UCSD-AML1 (cell line): ENCODE measurements around the gene LIPJ.

Experiments used
- DNase-seq: peaks from one replicate; lab custom pipeline; 2025; ENCODE audit not compliant: unreplicated experiment; lab: John Stamatoyannopoulos, UW

The LIPJ gene, protein sequence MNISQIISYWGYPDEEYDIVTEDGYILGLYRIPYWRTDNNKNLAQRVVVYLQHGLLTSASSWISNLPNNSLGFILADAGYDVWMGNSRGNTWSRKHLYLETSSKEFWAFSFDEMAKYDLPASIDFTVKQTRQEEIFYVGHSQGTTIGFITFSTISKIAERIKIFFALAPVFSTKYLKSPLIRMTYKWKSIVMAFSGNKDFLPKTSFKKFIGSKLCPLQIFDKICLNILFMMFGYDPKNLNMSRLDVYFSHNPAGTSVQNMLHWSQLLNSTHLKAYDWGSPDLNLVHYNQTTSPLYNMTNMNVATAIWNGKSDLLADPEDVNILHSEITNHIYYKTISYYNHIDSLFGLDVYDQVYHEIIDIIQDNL

DNA sequence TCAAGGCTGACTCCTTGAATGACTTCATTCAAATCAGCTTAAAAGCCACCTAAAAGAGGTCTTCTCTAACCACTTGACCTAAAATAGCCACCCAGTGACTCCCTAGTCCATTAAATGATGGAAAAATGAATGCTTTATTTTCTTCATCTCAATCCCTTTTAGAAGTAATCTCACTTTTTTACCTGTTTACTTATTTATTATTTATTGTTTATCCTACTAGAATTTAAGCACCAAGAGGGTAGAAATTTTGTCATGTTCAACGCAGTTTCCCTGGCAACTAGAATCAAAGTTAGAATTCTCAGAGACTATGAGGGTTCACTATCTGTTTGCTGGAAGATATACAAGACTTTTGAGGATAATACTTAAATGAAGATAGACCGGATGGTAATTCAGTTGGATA, at the start of gene LIPJ:
LIPJ (plus strand) TSS at position 301 of the 400 bp plus-strand sequence. CDS start 3,926 bp downstream, outside the sequence.
- no peak for DNase-seq

DNA sequence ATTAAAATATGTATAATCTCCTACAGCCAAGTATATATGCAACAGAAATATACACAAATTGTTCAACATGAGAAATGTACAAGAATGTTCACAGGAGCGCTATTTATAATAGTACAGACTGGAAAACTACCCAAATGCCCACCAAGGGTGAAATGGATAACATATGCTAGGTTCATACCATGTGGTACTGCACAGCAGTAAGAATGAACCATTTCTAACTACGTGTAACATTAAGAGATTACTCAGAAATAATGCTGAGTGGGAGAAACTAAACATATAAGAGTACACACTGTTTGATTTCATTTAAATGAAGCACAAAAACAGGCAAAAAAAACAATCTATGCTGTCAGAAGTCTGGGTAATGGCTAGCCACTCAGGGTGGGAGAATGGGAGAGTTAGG, 49.2 kb upstream of the LIPJ start:
- no peak for DNase-seq

DNA sequence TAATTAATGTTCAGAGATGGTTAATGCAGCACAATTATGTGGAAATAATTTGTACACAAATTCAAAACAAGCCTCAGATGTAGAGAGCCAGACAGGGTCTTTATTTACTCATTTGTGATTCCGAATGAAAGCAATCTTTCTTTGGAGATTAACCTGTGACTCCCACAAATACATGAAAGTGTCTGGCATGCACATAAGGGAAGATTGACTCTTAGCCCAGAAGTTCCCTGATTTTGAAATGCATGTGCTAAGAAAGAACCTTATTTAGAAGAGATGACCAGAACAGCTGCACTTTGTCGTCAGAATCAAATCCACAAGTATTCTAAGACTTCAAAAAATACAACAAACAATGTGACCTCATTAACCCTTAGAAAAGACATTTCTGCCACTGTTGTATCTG, 48.5 kb upstream of the LIPJ start:
- DNase-seq, result no peak

DNA sequence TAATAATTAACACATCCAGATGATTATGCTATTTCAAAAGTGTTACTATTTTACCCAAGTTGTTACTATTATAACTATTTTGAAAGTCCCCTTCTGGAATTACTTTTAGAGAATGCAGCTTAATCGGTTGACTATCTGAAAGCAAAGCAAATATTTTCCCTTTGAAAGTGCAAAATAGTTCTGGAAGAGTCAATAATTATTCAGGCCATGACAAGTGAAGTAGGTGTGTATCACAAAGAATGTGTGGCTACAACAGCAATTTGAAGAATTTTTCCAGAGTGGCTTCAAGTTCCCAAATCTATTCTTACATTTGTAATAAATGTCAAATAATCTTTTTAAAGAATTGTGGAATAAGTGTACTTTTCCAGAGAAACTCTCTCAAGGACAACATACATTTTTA, 46.2 kb upstream of the LIPJ start:
- no peak for DNase-seq

DNA sequence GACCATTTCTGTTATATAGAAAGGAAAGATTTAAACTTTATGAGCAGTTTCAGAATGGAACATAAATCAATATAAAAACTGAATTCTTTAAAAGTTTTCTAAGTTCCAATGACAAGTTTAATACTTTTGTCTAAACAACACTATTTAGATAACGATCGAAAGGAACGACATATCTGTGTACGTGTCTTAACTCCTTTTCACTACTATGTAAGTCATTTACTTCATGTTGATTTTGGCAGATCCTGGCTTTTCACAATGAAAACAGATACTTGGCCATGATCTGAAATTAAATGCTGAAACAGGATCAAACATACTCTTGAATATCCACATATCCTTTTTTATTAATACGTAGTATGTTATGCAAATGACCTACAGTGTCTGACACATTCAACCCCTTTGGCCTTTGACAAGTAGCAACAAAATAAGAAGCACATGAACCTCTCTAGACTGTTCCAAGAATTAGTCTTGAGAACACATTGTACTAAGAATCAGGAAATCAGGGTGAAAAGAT, 45.4 kb upstream of the LIPJ start:
- no peak for DNase-seq

DNA sequence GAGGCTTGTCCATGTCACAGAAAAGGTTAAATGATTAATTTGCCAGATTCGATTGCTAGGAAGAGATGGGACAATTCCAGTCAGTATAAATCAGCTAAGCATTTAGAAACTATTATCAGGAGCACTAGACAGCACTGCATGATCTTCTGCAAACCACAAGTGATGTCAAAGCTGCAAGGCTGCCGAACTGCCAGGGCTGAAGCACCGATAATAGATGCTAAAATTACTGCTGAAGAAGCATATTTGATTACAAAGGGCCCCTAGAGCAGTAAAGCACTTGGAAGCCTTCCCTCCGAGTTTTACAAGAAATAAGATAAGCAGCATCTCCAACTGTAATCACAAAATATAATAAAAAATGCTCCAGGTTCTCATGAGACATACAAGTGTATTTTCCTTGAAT, 44.0 kb upstream of the LIPJ start:
- no peak for DNase-seq

DNA sequence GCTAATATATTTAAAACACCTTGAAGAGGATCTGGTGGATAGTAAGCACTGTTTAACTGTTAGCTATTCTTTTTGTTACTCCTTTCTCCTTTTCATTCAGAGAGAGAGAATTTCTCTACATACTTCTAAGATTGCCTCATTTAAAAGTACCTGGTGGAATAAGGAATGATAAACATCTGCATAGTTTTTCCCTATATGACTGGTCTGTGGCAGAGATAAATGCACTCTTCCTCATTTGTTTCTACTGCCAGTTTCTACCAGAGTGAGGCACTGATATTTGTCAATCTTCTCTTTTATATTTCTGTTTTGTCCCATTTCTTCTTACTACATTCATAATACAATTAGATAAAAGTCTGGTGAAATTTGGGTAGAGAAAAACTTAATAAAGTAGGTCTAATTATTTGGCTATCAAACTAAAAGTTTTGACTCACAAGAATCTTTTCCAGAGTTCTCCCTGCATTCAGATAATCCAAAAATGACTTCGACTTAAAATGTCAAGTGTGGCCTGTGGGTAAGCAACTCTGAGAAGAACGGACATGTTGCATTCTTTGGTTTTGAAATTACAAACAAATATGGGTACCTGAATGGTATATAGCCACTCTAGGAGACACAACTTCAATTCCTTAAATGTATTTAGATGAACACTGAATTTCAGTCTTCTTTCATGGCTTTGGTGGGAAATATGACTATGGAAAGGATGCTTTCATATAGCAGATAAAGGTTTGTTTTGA, 42.3 kb upstream of the LIPJ start:
- no peak for DNase-seq

DNA sequence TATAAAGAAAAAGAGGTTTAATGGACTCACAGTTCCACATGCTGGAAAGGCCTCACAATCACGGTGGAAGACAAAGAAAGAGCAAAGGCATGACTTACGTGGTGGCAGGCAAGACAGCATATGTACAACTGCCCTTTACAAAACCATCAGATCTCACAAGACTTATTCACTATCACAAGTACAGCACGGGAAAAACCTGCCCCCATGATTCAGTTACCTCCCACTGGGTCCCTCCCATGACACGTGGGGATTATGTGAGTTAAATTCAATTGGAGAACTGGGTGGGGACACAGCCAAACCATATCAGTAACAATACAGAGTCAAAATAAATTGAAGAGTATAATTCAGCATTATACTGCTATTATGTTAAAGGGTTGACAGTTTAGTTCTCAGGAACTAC, 41.2 kb upstream of the LIPJ start:
- no peak for DNase-seq

DNA sequence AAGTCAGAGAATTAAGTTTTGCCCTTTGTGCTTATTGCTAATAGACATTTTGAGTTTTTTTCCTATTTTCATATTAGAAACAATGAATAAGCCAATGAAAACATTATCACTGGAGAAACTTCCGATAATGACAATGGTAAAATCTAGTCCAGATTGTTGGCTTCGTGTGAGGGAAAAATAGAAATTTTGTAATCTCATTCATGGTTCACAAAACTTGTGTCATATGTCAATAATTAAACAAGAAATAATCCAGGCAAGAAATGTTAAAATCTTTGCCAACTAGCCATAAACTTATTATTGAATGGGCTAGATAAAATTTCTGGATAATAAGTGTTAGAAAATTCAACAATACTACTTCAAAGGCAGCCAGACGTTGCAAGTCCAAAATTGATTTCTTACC, 40.1 kb upstream of the LIPJ start:
- DNase-seq, result no peak

DNA sequence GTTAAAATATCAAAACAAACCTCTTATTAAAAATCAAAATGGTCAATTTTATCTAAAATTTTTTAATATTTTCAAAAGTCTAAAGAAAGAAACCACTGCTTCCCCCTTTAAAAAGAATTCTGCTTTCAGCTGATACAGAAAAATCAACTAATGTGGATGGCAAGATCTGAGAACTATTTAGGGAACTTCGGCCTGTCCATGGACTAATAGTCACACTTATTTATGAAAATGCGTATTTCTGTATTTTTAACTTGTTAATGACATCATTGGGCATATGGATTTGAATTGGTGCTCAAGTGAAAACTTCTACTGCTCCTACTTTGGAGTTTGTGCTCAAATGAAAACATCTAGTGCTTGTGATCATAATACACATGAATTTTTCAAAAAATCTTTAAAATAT, 35.3 kb upstream of the LIPJ start:
- no peak for DNase-seq

DNA sequence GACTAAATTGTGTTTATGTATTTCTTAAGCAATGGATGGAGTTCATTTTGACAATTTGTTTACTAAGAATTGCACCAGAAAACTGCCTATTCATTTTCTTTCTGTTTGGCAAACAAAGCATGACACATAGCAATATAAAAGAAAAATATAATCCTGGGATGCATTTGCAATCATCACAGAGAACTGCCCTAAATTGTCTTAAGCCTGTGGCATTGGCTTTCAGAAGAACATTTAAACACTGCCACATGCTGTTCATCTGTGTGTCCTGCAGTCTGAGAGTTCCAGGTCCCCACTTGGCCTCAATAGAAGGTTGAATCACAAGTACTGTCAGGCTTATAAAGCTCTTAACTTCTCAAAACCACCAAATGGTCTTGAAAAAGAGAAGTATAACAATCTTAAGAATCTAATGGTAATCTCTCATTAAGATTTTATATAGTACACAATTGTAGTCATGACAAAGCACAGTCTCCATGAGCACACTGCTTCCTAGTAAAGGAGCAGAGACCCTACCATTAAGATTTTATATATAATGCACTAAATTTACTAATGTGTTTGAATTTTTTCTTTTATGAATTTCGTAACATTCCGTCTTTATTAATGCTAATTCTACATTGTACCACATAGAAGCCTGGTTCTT, 33.3 kb upstream of the LIPJ start:
- peak; percentile 10 for DNase-seq

DNA sequence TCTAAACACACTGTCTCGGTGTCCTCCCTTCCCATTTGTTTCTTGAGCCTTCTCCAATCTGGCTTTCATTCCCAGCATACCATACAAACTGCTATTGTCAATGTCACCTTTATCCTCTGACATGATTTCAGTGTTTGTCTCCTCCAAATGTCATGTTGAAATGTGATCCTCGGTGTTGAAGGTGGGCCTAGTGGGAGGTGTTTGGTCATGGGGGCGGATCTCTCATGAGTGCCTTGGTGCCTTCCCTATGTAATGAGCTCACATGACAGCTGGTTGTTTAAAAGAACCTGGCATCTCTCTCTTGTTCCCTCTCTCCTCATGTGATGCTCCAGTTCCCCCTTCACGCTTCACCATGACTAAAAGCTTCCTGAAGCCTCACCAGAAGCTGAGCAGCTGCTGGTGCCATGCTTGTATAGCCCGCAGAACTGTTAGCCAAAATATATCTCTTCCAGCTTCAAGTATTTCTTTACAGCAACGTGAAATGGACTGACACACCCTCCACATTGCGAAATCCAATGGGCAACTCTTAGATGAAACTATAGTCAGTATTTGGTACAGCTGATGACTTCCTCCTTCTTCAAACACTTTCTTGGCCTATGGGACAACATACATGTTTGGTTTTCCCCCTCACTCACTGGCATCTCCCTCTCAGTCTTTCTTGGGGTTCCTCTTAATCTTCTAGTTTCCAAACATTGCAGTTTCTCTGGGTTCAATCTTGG, 31.2 kb upstream of the LIPJ start:
- no peak for DNase-seq

DNA sequence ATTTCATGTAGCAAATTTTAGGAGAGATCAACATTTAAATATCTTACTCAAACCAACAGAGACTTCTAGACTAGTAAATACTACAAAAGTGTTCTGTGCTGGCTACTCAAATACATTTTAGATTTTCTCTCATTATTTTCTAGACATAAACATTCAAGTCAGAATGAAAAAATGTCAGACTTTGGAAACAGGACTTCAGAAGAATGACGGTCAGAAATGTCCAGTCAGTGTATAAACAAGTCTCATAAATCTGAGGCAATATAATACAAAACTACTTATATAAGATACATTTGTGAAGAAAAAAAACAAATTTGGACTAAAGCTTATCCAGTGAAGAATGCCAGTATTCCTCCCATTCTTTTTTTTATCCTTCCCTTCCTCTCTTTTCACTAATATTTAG, 29.3 kb upstream of the LIPJ start:
- DNase-seq, result no peak

DNA sequence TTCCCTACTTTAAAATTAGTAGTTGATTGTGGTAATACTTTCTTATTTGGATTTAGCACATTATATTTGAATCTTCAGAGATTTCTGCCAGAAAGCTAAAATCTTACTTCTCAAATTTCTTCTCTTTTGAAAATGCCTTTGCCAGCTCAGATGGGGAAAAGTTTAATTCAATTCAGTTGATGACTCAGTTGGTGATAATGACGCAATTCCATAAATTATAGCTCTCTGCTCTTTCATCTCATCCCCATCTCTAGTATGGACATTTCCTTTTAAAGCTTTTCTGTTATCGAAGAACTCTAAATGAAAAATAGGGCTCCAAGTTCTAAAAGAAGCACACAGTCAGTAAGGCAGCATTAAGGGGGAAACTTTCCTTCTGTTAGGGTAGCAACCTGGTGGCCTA, 28.9 kb upstream of the LIPJ start:
- no peak for DNase-seq

DNA sequence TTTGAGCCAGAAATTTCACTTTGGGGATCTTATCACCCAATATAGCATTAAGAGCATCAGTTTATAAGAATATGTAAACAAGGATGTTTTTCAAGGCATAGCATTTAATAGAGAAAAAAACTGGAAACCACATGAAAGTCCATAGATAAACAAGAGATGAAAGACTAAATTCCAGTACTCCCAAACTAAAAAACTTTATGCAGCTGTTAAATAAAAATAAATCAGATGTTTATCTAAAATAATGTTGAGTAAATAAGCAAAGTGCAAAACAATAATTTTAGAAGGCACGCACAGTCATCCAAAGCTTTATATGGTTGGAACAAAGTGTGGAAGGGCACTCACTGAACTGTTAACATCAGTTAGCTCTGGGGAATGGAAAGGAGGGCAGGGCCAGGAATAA, 24.4 kb upstream of the LIPJ start:
- no peak for DNase-seq

DNA sequence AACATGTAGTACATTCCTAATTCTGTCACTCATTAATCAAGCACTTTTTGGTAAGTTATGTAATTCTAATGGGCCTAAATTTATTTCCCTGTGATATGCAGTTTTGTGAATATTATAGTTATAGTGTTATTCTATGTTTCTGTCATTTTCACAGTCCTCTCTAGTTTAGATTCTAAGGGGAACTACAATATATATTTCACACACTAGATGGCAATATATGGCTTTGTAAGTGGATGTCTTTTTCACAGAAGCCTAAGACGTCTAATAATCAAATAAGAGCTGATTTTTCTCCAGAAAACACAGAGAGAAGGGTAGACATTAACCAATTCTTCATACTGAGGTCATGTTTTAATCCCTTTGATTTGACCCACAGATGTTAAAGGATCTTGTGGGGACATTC, 21.5 kb upstream of the LIPJ start:
- no peak for DNase-seq

DNA sequence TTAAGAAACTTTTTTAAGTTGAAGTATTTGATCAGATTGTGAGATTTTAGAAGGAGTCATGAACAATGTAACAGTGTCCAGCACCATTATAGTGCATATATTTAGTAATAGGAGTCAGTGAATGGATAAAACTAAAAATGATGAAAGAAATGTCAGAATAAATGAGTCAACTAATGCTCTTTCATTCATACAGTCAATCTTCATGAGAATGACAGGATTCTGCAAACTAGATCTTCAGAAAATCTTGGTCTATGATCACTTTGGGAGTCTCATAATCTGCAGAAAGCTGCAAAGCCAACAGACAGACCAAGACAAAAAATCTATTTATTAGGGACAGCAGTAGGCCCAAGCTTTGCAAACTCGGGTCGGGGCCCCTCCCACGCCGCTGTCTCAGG, 4.2 kb upstream of the LIPJ start:
- DNase-seq, result no peak

DNA sequence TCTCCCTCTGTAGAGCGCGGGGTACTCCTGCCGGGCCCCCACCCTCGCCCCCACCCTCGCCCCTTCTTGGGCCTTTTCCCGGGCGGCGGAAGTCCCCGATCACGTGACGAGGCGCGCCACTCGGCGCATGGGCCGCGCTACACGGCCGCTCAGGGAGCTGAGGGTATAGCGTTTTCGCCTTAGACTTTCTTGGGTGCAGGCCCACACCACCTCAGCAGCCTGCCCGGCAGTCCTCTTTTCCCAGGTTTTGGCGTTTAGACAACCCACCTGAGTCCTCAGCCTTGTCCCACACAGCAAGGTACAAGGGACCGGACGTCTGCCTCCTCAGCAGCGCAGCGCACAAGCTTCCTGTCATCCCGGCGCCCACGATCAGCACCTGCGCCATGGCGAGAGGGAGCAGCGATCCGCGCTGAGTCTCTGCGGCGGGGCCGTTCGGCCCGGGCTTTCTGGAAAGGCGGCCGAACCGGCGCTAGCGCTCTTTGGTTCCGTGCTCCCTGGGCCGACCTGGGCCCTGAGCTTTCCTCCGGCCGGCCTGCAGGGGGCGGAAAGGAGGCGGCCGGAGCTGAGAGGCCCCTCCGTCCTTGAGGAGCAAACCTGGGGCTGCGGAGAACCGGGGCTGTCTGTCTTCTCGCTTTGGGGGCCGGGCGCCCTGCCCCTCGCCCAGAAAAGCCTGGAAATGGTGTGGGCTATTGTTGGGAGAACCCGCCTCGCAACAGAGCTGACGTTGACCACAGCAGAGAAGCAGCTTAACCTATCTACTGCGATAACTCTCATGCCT, 3.6 kb upstream of the LIPJ start, which contains the start of gene RNLS:
RNLS (minus strand) TSS at position 513 of the 778 bp plus-strand sequence.
- DNase-seq, result no peak

DNA sequence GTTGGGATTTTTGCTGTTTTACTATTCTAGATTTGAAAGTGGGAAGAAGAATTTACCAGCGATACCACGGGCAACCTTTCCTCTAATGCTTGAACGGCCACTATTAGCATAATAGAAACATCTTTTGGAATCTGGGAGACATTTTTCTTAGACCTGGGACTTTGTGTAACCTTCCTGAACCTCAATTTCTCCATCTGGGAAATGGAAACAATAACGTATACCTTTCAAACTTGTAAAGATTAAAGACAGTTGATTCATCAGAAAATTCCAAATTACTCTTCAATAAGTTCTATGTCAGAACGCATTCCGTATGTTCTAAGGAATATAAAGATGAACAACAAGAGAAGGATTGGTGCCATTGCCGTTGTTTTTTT, 3.0 kb upstream of the LIPJ start:
- no peak for DNase-seq

DNA sequence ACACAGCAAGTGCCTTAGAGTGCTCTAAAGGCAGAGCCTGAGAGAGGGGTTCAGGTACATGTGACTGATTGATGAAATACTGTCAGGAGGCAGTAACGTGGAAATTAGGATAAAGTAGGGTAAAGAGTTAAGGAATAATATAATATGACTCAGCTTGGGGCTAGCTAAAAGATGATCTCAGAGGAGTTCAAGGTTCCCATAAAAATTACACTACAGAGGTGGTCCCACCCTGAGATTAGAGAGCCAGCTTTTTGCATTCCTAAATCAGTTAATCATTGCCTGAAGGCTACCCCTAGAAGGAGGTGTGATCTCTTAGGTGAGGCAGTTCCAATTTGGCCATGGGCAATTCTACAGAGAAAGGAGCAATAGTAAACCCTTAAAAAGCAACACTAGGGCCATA, 5.8 kb downstream of the LIPJ start:
- no peak for DNase-seq

DNA sequence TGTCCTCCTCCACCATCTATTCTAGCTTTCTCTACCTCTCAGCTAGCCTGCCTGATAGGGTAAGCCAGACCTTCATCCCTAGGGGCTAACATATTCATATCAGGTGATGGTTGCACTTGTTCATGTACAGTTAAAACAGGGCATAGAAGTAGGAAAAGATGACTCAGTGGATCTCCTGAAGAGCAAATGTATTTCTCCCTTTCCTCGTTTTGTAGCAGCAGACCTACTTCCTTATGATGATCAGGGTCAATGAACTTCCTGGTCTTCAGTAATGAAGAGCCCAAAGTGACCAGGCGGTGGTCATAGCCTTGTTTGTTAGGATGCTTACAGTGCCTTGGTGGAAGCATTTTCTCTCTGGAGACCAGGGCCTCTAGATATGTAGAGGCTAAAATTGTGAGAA, 6.3 kb downstream of the LIPJ start:
- DNase-seq, result no peak
